Choroid plexus epithelial cell (primary cell): ENCODE results near the gene BAZ2B.
A peak's percentile ranks its signal among the peaks of the same experiment; 100 is the strongest.

Experiments used
- DNase-seq: peaks from one replicate; pipeline ENCODE4 v3.0.0-alpha.2; 2010; ENCODE audit warnings: low read depth
- H3K4me3 ChIP-seq: 2 replicates; pipeline ENCODE4 v1.5.1; 2011; ENCODE audit warnings: low read depth, mild to moderate bottlenecking, control low read depth, low read length, moderate library complexity
- CTCF ChIP-seq: conservative IDR thresholded peaks from 2 replicates; pipeline ENCODE4 v1.5.1; 2011; ENCODE audit warnings: low read depth, mild to moderate bottlenecking, control low read depth, inconsistent platforms, low read length, moderate library complexity

The BAZ2B gene

GRCh38 chr2:159457589-159457988, 158.8 kb downstream of the BAZ2B start:
- TF ChIP-seq CTCF: no peak
- H3K4me3 ChIP-seq: no peak overlapping the region
- no peak for DNase-seq

- peak; percentile 46 for DNase-seq
- TF ChIP-seq CTCF: no peak
- H3K4me3 ChIP-seq: no peak overlapping the region
Measured at GRCh38 chr2:159456500-159457426, 159.6 kb downstream of the BAZ2B start.

GRCh38 chr2:159455330-159455918, 160.9 kb downstream of the BAZ2B start:
- no peak overlapping the region for H3K4me3 ChIP-seq
- DNase-seq: peak; percentile 16
- no peak for TF ChIP-seq CTCF

DNA sequence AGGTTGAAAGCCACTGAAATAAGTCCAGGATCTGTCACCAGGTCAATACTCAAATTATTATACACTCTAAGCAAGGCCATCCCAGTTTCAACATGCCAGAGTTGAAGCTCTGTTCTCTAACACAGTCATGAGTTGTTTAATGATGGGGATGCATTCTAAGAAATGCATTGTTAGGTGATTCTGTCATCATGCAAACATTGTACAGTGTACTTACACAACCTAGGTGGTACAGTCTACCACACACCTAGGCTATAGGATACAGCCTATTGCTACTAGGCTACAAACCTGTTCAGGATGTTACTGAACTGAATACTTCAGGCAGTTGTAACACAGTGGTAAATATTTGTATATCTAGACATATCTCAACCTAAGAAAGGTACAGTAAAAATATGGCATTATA, 162.2 kb downstream of the BAZ2B start:
- no peak for TF ChIP-seq CTCF
- H3K4me3 ChIP-seq: no peak overlapping the region
- DNase-seq: peak; percentile 37

- H3K4me3 ChIP-seq: no peak overlapping the region
- TF ChIP-seq CTCF: no peak
Measured at GRCh38 chr2:159450180-159450579, 166.2 kb downstream of the BAZ2B start.

GRCh38 chr2:159449504-159450124, 166.7 kb downstream of the BAZ2B start:
- no peak overlapping the region for H3K4me3 ChIP-seq
- peak; percentile 4 for DNase-seq
- no peak for TF ChIP-seq CTCF

More at GRCh38 chr2:159450180-159450579, 166.2 kb downstream of the BAZ2B start:
- peak; percentile 4 for DNase-seq
